ENCODE results near the gene ASIC3. TPM values are rescaled to one million over a fixed set of nuclear protein-coding genes. Genes with fewer than 3 reads are reported as not detected.

ASIC3 gene
- total RNA-seq, 1 experiment from 2014 or later = 1.1 TPM

- intact Hi-C loops (cut with micrococcal nuclease; ENCODE audit: unreplicated experiment) = no loop called here
- H3K27me3 Mint-ChIP-seq (ENCODE audit: insufficient read depth, unreplicated experiment) = no peaks in the 10 kb centered on the region
- Histone ChIP-seq H3K4me1 (peaks cover 40% of the 10 kb centered on the region), H3K36me3 (ENCODE audit: control insufficient read depth, insufficient read depth, low read length) (peaks cover 6% of the 10 kb centered on the region), H3K4me3 (ENCODE audit: low read depth, low read length) (no peak overlapping the region), H3K9me3 (no peaks in the 10 kb centered on the region), H3K27me3 (replicated peaks; ENCODE audit: control insufficient read depth, insufficient read depth, low read length) (no peaks in the 10 kb centered on the region)
- no peak for DNase-seq
- ChIA-PET POLR2A (no interaction called here), CTCF (no interaction called here)
- H3K4me1 Mint-ChIP-seq (ENCODE audit: low read depth, unreplicated experiment) = peaks cover 14% of the 10 kb centered on the region
- no peak overlapping the region for H3K27ac Mint-ChIP-seq (ENCODE audit: unreplicated experiment)
- H3K36me3 Mint-ChIP-seq (ENCODE audit: insufficient read depth, unreplicated experiment) = peaks cover 75% of the 10 kb centered on the region
- no peak overlapping the region for H3K4me3 Mint-ChIP-seq (ENCODE audit: unreplicated experiment)
- no peaks in the 10 kb centered on the region for H3K9me3 Mint-ChIP-seq (ENCODE audit: unreplicated experiment)
- no TSS peak for BruUV-seq (replicated peaks)
- TF ChIP-seq, protein P1, sequence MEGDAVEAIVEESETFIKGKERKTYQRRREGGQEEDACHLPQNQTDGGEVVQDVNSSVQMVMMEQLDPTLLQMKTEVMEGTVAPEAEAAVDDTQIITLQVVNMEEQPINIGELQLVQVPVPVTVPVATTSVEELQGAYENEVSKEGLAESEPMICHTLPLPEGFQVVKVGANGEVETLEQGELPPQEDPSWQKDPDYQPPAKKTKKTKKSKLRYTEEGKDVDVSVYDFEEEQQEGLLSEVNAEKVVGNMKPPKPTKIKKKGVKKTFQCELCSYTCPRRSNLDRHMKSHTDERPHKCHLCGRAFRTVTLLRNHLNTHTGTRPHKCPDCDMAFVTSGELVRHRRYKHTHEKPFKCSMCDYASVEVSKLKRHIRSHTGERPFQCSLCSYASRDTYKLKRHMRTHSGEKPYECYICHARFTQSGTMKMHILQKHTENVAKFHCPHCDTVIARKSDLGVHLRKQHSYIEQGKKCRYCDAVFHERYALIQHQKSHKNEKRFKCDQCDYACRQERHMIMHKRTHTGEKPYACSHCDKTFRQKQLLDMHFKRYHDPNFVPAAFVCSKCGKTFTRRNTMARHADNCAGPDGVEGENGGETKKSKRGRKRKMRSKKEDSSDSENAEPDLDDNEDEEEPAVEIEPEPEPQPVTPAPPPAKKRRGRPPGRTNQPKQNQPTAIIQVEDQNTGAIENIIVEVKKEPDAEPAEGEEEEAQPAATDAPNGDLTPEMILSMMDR (IDR thresholded peaks at IDR 0.05; ENCODE audit: insufficient read depth in 1 of 2, low read depth in 1 of 2, low read length in 1 of 2, severe bottlenecking in 1 of 2, unreplicated experiment in 1 of 2) = no peak
Measured at GRCh38 chr7:151064993-151065392, 16.7 kb downstream of the ASIC3 start.

GRCh38 chr7:151065516-151065915 lies 17.2 kb downstream of the ASIC3 start:
- DNase-seq = no peak
- TF ChIP-seq, protein P1 (IDR thresholded peaks at IDR 0.05; ENCODE audit: insufficient read depth in 1 of 2, low read depth in 1 of 2, low read length in 1 of 2, severe bottlenecking in 1 of 2, unreplicated experiment in 1 of 2) = no peak
- Histone ChIP-seq H3K27me3 (replicated peaks; ENCODE audit: control insufficient read depth, insufficient read depth, low read length) (no peaks in the 10 kb centered on the region), H3K9me3 (no peaks in the 10 kb centered on the region), H3K36me3 (ENCODE audit: control insufficient read depth, insufficient read depth, low read length) (peaks cover 6% of the 10 kb centered on the region), H3K4me1 (peaks cover 39% of the 10 kb centered on the region), H3K4me3 (ENCODE audit: low read depth, low read length) (no peak overlapping the region)
- Mint-ChIP-seq H3K9me3 (ENCODE audit: unreplicated experiment) (no peaks in the 10 kb centered on the region), H3K36me3 (ENCODE audit: insufficient read depth, unreplicated experiment) (peaks cover 81% of the 10 kb centered on the region), H3K4me1 (ENCODE audit: low read depth, unreplicated experiment) (peaks cover 14% of the 10 kb centered on the region), H3K27me3 (ENCODE audit: insufficient read depth, unreplicated experiment) (no peaks in the 10 kb centered on the region), H3K4me3 (ENCODE audit: unreplicated experiment) (no peak overlapping the region), H3K27ac (ENCODE audit: unreplicated experiment) (peak overlapping the region; percentile 69)
- BruUV-seq (replicated peaks) = no TSS peak
- ChIA-PET POLR2A (no interaction called here), CTCF (no interaction called here)
- intact Hi-C loops (cut with micrococcal nuclease; ENCODE audit: unreplicated experiment) = no loop called here

- no TSS peak for BruUV-seq (replicated peaks)
- TF ChIP-seq, protein P1 (IDR thresholded peaks at IDR 0.05; ENCODE audit: insufficient read depth in 1 of 2, low read depth in 1 of 2, low read length in 1 of 2, severe bottlenecking in 1 of 2, unreplicated experiment in 1 of 2) = no peak
- intact Hi-C loops (cut with micrococcal nuclease; ENCODE audit: unreplicated experiment) = no loop called here
- DNase-seq = no peak
- H3K36me3 ChIP-seq (ENCODE audit: control insufficient read depth, insufficient read depth, low read length) = peaks cover 6% of the 10 kb centered on the region
- H3K27ac Mint-ChIP-seq (ENCODE audit: unreplicated experiment) = no peak overlapping the region
- CTCF ChIA-PET = no interaction called here
- peaks cover 32% of the 10 kb centered on the region for H3K4me1 ChIP-seq
- H3K27me3 Mint-ChIP-seq (ENCODE audit: insufficient read depth, unreplicated experiment) = no peaks in the 10 kb centered on the region
- no peak overlapping the region for H3K4me3 ChIP-seq (ENCODE audit: low read depth, low read length)
- peaks cover 6% of the 10 kb centered on the region for H3K4me1 Mint-ChIP-seq (ENCODE audit: low read depth, unreplicated experiment)
- POLR2A ChIA-PET = no interaction called here
- H3K9me3 Mint-ChIP-seq (ENCODE audit: unreplicated experiment) = no peaks in the 10 kb centered on the region
- no peak overlapping the region for H3K4me3 Mint-ChIP-seq (ENCODE audit: unreplicated experiment)
- H3K9me3 ChIP-seq = no peaks in the 10 kb centered on the region
- H3K27me3 ChIP-seq (replicated peaks; ENCODE audit: control insufficient read depth, insufficient read depth, low read length) = no peaks in the 10 kb centered on the region
- peaks cover 85% of the 10 kb centered on the region for H3K36me3 Mint-ChIP-seq (ENCODE audit: insufficient read depth, unreplicated experiment)
Measured at GRCh38 chr7:151066273-151066974, 18.1 kb downstream of the ASIC3 start.

All from Caco-2 (cell line).